GM21825 (cell line): ENCODE results near the gene APP.

ENCODE experiments used
- ATAC-seq: cut with Tn5 transposase; IDR thresholded peaks from one replicate; pipeline ENCODE4 v1.9.1; 2021; ENCODE audit warnings: mild to moderate bottlenecking, moderate library complexity; ENCODE audit not compliant: unreplicated experiment

The APP gene

GRCh38 chr21:25845729-25846256 lies 324.8 kb downstream of the APP start:
- no peak for ATAC-seq

GRCh38 chr21:25842925-25843324 lies 327.6 kb downstream of the APP start:
- ATAC-seq = no peak

- ATAC-seq = no peak
Measured at GRCh38 chr21:25838809-25839208, 331.8 kb downstream of the APP start.

- ATAC-seq = no peak
Measured at GRCh38 chr21:25837533-25838265, 332.9 kb downstream of the APP start.

- ATAC-seq = no peak
Measured at GRCh38 chr21:25836396-25836795, 334.2 kb downstream of the APP start.

GRCh38 chr21:25834381-25834780 lies 336.2 kb downstream of the APP start:
- ATAC-seq = no peak

- ATAC-seq = no peak
Measured at GRCh38 chr21:25831300-25831960, 339.1 kb downstream of the APP start.
